WTC11 (cell line): ENCODE data around the gene CYP11A1. TPM values are rescaled to one million over a fixed set of nuclear protein-coding genes. Genes with fewer than 3 reads are reported as not detected.

Experiments
- ATAC-seq: fragments of 200-7000 bp; cut with Tn5 transposase; 2 replicates; pipeline ENCODE4 v1.10.0; 2021; ENCODE audit warnings: mild to moderate bottlenecking, moderate library complexity
- CTCF ChIA-PET: fragments of 300-600 bp; sonication (Branson Sonifier 250); formaldehyde crosslinking; loops from one replicate; lab custom pipeline; 2021; ENCODE audit warnings: antibody characterized with exemption; lab: Charles Lee
- POLR2A ChIA-PET: fragments of 350-600 bp; sonication (Branson Sonifier 250); formaldehyde crosslinking; loops from one replicate; lab custom pipeline; 2021; ENCODE audit warnings: antibody characterized with exemption; lab: Charles Lee
- DNase-seq: peaks from one replicate; pipeline ENCODE4 v3.0.0; 2021; ENCODE audit warnings: low spot score
- H3K27ac Mint-ChIP-seq: 2 replicates; pipeline ENCODE4 v1.8.0; 2021; ENCODE audit warnings: mixed read lengths
- H3K27me3 Mint-ChIP-seq: 2 replicates; pipeline ENCODE4 v1.8.0; 2021; ENCODE audit warnings: low read depth, mild to moderate bottlenecking, moderate library complexity, mixed read lengths
- H3K36me3 Mint-ChIP-seq: 2 replicates; pipeline ENCODE4 v1.8.0; 2021; ENCODE audit warnings: mixed read lengths
- H3K4me1 Mint-ChIP-seq: 2 replicates; pipeline ENCODE4 v1.8.0; 2022; ENCODE audit warnings: mixed read lengths
- H3K4me3 Mint-ChIP-seq: 2 replicates; pipeline ENCODE4 v1.8.0; 2021; ENCODE audit warnings: mild to moderate bottlenecking, moderate library complexity, mixed read lengths
- H3K9me3 Mint-ChIP-seq: 2 replicates; pipeline ENCODE4 v1.8.0; 2021; ENCODE audit warnings: mixed read lengths
- CREB1 ChIP-seq: sonication (generic); formaldehyde crosslinking; IDR thresholded peaks from 2 replicates; pipeline ENCODE4 v1.8.0; 2023; ENCODE audit warnings: mild to moderate bottlenecking, missing genetic modification reagents
- ELF4 ChIP-seq: sonication (generic); formaldehyde crosslinking; IDR thresholded peaks from 2 replicates; pipeline ENCODE4 v1.8.1; 2022; ENCODE audit warnings: low read depth, mild to moderate bottlenecking, moderate library complexity, missing genetic modification reagents
- ESRRA ChIP-seq: sonication (generic); formaldehyde crosslinking; IDR thresholded peaks from 2 replicates; pipeline ENCODE4 v1.8.1; 2022; ENCODE audit warnings: mild to moderate bottlenecking, missing genetic modification reagents, borderline replicate concordance
- FOXP1 ChIP-seq: sonication (generic); formaldehyde crosslinking; IDR thresholded peaks from 2 replicates; pipeline ENCODE4 v1.8.0; 2022; ENCODE audit warnings: missing genetic modification reagents, mild to moderate bottlenecking, moderate library complexity, borderline replicate concordance
- IRF2 ChIP-seq: sonication (generic); formaldehyde crosslinking; IDR thresholded peaks from 2 replicates; pipeline ENCODE4 v1.8.0; 2022; ENCODE audit warnings: low read depth, missing genetic modification reagents, borderline replicate concordance
- NFE2L1 ChIP-seq: sonication (generic); formaldehyde crosslinking; IDR thresholded peaks from 2 replicates; pipeline ENCODE4 v1.8.1; 2023; ENCODE audit warnings: missing genetic modification reagents
- NFYB ChIP-seq: sonication (generic); formaldehyde crosslinking; conservative IDR thresholded peaks from 2 replicates; pipeline ENCODE4 v1.8.0; 2022; ENCODE audit warnings: low read depth, missing genetic modification reagents
- NR1H2 ChIP-seq: sonication (generic); formaldehyde crosslinking; IDR thresholded peaks from 2 replicates; pipeline ENCODE4 v1.9.0; 2021; ENCODE audit warnings: mild to moderate bottlenecking, moderate library complexity, missing genetic modification reagents
- OVOL2 ChIP-seq: fragments of 250-450 bp; sonication (Bioruptor Pico); IDR thresholded peaks from 2 replicates; pipeline ENCODE4 v1.9.0; 2021; ENCODE audit warnings: mild to moderate bottlenecking, borderline replicate concordance
- PRRX2 ChIP-seq: fragments of 250-450 bp; sonication (Bioruptor Pico); IDR thresholded peaks from 2 replicates; pipeline ENCODE4 v1.8.0; 2021; ENCODE audit warnings: mild to moderate bottlenecking
- RELA ChIP-seq: sonication (generic); formaldehyde crosslinking; IDR thresholded peaks from 2 replicates; pipeline ENCODE4 v1.8.1; 2022; ENCODE audit warnings: missing genetic modification reagents, mild to moderate bottlenecking, borderline replicate concordance
- RORB ChIP-seq: fragments of 250-450 bp; sonication (Bioruptor Pico); IDR thresholded peaks from 2 replicates; pipeline ENCODE4 v1.9.0; 2021; ENCODE audit warnings: mild to moderate bottlenecking
- SOX15 ChIP-seq: fragments of 250-450 bp; sonication (Bioruptor Pico); IDR thresholded peaks from 2 replicates; pipeline ENCODE4 v1.9.0; 2021; ENCODE audit warnings: mild to moderate bottlenecking
- ZBTB21 ChIP-seq: sonication (generic); formaldehyde crosslinking; IDR thresholded peaks from 2 replicates; pipeline ENCODE4 v1.8.1; 2023; ENCODE audit warnings: mild to moderate bottlenecking, missing genetic modification reagents, borderline replicate concordance
- ZNF219 ChIP-seq: sonication (generic); formaldehyde crosslinking; IDR thresholded peaks from 2 replicates; pipeline ENCODE4 v1.8.0; 2023; ENCODE audit warnings: missing genetic modification reagents, mild to moderate bottlenecking, borderline replicate concordance
- ZNF232 ChIP-seq: sonication (generic); formaldehyde crosslinking; IDR thresholded peaks from 2 replicates; pipeline ENCODE4 v1.8.0; 2022; ENCODE audit warnings: mild to moderate bottlenecking, missing genetic modification reagents
- ZNF423 ChIP-seq: fragments of 250-450 bp; sonication (Bioruptor Pico); IDR thresholded peaks from 2 replicates; pipeline ENCODE4 v2.1.2; 2022; ENCODE audit warnings: mild to moderate bottlenecking, moderate library complexity
- total RNA-seq: library from RNA; stranded (reverse); gene quantifications from 3 replicates; pipeline ENCODE4 v1.2.3, GENCODE V29; 2021
- TF ChIP-seq, protein P1 (sequence below): sonication (generic); formaldehyde crosslinking; conservative IDR thresholded peaks from 2 replicates; pipeline ENCODE4 v1.8.1; 2022; ENCODE audit warnings: mild to moderate bottlenecking, missing genetic modification reagents
- TF ChIP-seq, protein P2 (sequence below): sonication (generic); formaldehyde crosslinking; IDR thresholded peaks from 2 replicates; pipeline ENCODE4 v1.8.1; 2023; ENCODE audit warnings: mild to moderate bottlenecking, missing genetic modification reagents, moderate library complexity
- TF ChIP-seq, protein P3 (sequence below): fragments of 200-600 bp; IDR thresholded peaks from 2 replicates; pipeline ENCODE4 v1.8.0; 2022; ENCODE audit warnings: antibody characterized with exemption
- TF ChIP-seq, protein P4 (sequence below): sonication (generic); formaldehyde crosslinking; IDR thresholded peaks from 2 replicates; pipeline ENCODE4 v1.8.1; 2023; ENCODE audit warnings: mild to moderate bottlenecking, missing genetic modification reagents
- TF ChIP-seq, protein P5 (sequence below): sonication (generic); formaldehyde crosslinking; IDR thresholded peaks from 2 replicates; pipeline ENCODE4 v1.8.0; 2022; ENCODE audit warnings: mild to moderate bottlenecking, missing genetic modification reagents
- TF ChIP-seq, protein P6 (sequence below): fragments of 250-450 bp; sonication (Bioruptor Pico); IDR thresholded peaks from 2 replicates; pipeline ENCODE4 v1.9.0; 2021; ENCODE audit warnings: mild to moderate bottlenecking, borderline replicate concordance

Gene CYP11A1
- total RNA-seq, 1 experiment from 2014 or later = 3.4 TPM

GRCh38 chr15:74330861-74331408 is 36.5 kb downstream of the CYP11A1 start:
- ATAC-seq (no peak), DNase-seq (no peak)
- peaks cover 3% of the 10 kb centered on the region for H3K27me3 Mint-ChIP-seq
- no peaks in the 10 kb centered on the region for H3K36me3 Mint-ChIP-seq
- CTCF ChIA-PET = interaction anchor here (1.1 to 17.1 kb wide), 4 partner anchors 11 to 358 kb away, joined by 4 to 347 read pairs (median 12); no protein-coding TSS in a partner anchor
- H3K4me3 Mint-ChIP-seq = no peak overlapping the region
- TF ChIP-seq SOX15 (CRISPR knock-in tag) (no peak), PRRX2 (no peak), OVOL2 (CRISPR knock-in tag) (no peak), ZBTB21 (no peak), ZNF219 (no peak), CREB1 (CRISPR knock-in tag) (no peak), IRF2 (no peak), ZNF232 (CRISPR knock-in tag) (no peak), RELA (CRISPR knock-in tag) (no peak)
- TF ChIP-seq, protein P1, sequence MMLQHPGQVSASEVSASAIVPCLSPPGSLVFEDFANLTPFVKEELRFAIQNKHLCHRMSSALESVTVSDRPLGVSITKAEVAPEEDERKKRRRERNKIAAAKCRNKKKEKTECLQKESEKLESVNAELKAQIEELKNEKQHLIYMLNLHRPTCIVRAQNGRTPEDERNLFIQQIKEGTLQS (CRISPR knock-in tag) = no peak
- TF ChIP-seq, protein P2, sequence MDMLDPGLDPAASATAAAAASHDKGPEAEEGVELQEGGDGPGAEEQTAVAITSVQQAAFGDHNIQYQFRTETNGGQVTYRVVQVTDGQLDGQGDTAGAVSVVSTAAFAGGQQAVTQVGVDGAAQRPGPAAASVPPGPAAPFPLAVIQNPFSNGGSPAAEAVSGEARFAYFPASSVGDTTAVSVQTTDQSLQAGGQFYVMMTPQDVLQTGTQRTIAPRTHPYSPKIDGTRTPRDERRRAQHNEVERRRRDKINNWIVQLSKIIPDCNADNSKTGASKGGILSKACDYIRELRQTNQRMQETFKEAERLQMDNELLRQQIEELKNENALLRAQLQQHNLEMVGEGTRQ (CRISPR knock-in tag) = no peak
- TF ChIP-seq, protein P3, sequence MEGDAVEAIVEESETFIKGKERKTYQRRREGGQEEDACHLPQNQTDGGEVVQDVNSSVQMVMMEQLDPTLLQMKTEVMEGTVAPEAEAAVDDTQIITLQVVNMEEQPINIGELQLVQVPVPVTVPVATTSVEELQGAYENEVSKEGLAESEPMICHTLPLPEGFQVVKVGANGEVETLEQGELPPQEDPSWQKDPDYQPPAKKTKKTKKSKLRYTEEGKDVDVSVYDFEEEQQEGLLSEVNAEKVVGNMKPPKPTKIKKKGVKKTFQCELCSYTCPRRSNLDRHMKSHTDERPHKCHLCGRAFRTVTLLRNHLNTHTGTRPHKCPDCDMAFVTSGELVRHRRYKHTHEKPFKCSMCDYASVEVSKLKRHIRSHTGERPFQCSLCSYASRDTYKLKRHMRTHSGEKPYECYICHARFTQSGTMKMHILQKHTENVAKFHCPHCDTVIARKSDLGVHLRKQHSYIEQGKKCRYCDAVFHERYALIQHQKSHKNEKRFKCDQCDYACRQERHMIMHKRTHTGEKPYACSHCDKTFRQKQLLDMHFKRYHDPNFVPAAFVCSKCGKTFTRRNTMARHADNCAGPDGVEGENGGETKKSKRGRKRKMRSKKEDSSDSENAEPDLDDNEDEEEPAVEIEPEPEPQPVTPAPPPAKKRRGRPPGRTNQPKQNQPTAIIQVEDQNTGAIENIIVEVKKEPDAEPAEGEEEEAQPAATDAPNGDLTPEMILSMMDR = no peak
- TF ChIP-seq, protein P4, sequence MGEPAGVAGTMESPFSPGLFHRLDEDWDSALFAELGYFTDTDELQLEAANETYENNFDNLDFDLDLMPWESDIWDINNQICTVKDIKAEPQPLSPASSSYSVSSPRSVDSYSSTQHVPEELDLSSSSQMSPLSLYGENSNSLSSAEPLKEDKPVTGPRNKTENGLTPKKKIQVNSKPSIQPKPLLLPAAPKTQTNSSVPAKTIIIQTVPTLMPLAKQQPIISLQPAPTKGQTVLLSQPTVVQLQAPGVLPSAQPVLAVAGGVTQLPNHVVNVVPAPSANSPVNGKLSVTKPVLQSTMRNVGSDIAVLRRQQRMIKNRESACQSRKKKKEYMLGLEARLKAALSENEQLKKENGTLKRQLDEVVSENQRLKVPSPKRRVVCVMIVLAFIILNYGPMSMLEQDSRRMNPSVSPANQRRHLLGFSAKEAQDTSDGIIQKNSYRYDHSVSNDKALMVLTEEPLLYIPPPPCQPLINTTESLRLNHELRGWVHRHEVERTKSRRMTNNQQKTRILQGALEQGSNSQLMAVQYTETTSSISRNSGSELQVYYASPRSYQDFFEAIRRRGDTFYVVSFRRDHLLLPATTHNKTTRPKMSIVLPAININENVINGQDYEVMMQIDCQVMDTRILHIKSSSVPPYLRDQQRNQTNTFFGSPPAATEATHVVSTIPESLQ (CRISPR knock-in tag) = no peak
- TF ChIP-seq, all 79 proteins: peak for 0
- no peak overlapping the region for H3K27ac Mint-ChIP-seq
- peaks cover 28% of the 10 kb centered on the region for H3K4me1 Mint-ChIP-seq
- POLR2A ChIA-PET = no interaction called here
- H3K9me3 Mint-ChIP-seq = no peaks in the 10 kb centered on the region

DNA sequence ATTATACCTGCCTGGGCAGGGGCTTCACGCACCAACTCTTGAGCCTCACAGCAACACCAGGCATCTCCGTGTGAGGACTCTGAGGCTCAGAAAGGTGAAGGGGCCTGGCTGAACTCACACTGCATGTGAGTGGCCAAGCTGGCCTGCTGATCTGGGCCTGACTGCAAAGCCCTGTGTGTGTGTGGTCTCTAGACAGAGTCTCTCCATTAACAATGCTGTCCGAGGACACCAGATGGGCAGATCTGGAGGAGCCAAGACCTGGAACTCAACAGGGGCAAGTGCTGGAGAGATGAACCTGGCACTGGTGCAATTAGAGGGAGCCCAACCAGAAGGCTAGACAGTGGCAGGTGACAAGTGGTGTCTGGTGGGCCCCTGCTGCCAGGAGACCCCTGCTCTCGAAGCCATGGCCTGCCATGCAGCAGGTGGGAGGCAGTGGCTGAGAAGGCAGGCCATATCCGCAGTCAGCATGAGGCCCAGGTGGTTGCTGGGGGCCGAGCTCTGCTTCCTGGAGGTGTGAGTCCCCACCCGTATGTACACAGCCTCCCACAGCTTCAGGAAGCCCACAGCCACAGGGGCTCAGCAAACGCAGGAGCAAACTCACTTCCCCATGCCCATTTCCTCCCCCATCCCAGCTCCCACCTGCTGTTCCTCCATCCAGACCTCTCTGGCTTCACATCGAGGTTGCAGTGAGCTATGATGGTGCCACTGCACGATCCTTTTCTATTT is 39.0 kb downstream of the CYP11A1 start:
- no peak overlapping the region for H3K4me3 Mint-ChIP-seq
- no peaks in the 10 kb centered on the region for H3K36me3 Mint-ChIP-seq
- POLR2A ChIA-PET = no interaction called here
- peak; percentile 58; the same call in 1 of the 2 replicates for TF ChIP-seq ZNF423 (CRISPR knock-in tag)
- TF ChIP-seq NFYB = no peak
- 0 out of 2 replicates have a peak, but pooled peaks have one; percentile 18 for TF ChIP-seq FOXP1 (CRISPR knock-in tag)
- CTCF ChIA-PET = interaction anchor here (0.7 to 17.1 kb wide), 7 partner anchors 8 to 356 kb away, joined by 3 to 347 read pairs (median 5); no protein-coding TSS in a partner anchor
- ATAC-seq (no peak), DNase-seq (no peak)
- H3K4me1 Mint-ChIP-seq = peaks cover 36% of the 10 kb centered on the region
- no peak overlapping the region for H3K27ac Mint-ChIP-seq
- no peaks in the 10 kb centered on the region; the same call in none of the 2 replicates for H3K27me3 Mint-ChIP-seq
- no peaks in the 10 kb centered on the region for H3K9me3 Mint-ChIP-seq

- Mint-ChIP-seq H3K27ac (no peak overlapping the region), H3K4me1 (peaks cover 36% of the 10 kb centered on the region), H3K4me3 (no peak overlapping the region), H3K27me3 (no peaks in the 10 kb centered on the region; the same call in none of the 2 replicates), H3K36me3 (no peaks in the 10 kb centered on the region), H3K9me3 (no peaks in the 10 kb centered on the region)
- ATAC-seq (no peak), DNase-seq (no peak)
- ChIA-PET POLR2A (no interaction called here), CTCF (interaction anchor here (0.7 to 17.1 kb wide), 5 partner anchors 9 to 355 kb away, joined by 3 to 347 read pairs (median 5); no protein-coding TSS in a partner anchor)
- TF ChIP-seq, protein P5, sequence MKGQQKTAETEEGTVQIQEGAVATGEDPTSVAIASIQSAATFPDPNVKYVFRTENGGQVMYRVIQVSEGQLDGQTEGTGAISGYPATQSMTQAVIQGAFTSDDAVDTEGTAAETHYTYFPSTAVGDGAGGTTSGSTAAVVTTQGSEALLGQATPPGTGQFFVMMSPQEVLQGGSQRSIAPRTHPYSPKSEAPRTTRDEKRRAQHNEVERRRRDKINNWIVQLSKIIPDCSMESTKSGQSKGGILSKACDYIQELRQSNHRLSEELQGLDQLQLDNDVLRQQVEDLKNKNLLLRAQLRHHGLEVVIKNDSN (CRISPR knock-in tag) = no peak
- TF ChIP-seq ESRRA (CRISPR knock-in tag) (no peak), RORB (CRISPR knock-in tag) (no peak), NFE2L1 (CRISPR knock-in tag) (no peak), ELF4 (CRISPR knock-in tag) (no peak), NR1H2 (CRISPR knock-in tag) (no peak), SOX15 (CRISPR knock-in tag) (no peak)
- TF ChIP-seq, protein P6, sequence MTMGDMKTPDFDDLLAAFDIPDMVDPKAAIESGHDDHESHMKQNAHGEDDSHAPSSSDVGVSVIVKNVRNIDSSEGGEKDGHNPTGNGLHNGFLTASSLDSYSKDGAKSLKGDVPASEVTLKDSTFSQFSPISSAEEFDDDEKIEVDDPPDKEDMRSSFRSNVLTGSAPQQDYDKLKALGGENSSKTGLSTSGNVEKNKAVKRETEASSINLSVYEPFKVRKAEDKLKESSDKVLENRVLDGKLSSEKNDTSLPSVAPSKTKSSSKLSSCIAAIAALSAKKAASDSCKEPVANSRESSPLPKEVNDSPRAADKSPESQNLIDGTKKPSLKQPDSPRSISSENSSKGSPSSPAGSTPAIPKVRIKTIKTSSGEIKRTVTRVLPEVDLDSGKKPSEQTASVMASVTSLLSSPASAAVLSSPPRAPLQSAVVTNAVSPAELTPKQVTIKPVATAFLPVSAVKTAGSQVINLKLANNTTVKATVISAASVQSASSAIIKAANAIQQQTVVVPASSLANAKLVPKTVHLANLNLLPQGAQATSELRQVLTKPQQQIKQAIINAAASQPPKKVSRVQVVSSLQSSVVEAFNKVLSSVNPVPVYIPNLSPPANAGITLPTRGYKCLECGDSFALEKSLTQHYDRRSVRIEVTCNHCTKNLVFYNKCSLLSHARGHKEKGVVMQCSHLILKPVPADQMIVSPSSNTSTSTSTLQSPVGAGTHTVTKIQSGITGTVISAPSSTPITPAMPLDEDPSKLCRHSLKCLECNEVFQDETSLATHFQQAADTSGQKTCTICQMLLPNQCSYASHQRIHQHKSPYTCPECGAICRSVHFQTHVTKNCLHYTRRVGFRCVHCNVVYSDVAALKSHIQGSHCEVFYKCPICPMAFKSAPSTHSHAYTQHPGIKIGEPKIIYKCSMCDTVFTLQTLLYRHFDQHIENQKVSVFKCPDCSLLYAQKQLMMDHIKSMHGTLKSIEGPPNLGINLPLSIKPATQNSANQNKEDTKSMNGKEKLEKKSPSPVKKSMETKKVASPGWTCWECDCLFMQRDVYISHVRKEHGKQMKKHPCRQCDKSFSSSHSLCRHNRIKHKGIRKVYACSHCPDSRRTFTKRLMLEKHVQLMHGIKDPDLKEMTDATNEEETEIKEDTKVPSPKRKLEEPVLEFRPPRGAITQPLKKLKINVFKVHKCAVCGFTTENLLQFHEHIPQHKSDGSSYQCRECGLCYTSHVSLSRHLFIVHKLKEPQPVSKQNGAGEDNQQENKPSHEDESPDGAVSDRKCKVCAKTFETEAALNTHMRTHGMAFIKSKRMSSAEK = no peak
Observed at GRCh38 chr15:74327756-74328155, 39.7 kb downstream of the CYP11A1 start.
